Astrocyte (in vitro differentiated cells and primary cell): ENCODE results near the gene CD58. TPM values are rescaled to one million over a fixed set of nuclear protein-coding genes. Genes with fewer than 3 reads are reported as not detected.

Experiments used
- DNase-seq: peaks from one replicate; pipeline ENCODE4 v3.0.0-alpha.2; 2010; ENCODE audit warnings: low read depth
- FAIRE-seq: peaks from 2 replicates; lab custom pipeline; 2011; peaks lifted over from hg19 to GRCh38; lab: Jason Lieb, UNC
- H2AFZ ChIP-seq: 2 replicates; pipeline ENCODE4 v1.6.0; 2012; ENCODE audit warnings: low read depth, low read length, inconsistent platforms
- H3K27ac ChIP-seq: 2 replicates; pipeline ENCODE4 v1.5.1; 2011; ENCODE audit warnings: low read depth, low read length, inconsistent platforms
- H3K27me3 ChIP-seq: 2 replicates; pipeline ENCODE4 v1.6.0; 2011; ENCODE audit warnings: low read length, inconsistent platforms; ENCODE audit not compliant: insufficient read depth
- H3K36me3 ChIP-seq: 2 replicates; pipeline ENCODE4 v1.5.1; 2011; ENCODE audit warnings: low read length, inconsistent platforms; ENCODE audit not compliant: insufficient read depth
- H3K4me1 ChIP-seq: 2 replicates; pipeline ENCODE4 v1.5.1; 2011; ENCODE audit warnings: low read length, inconsistent platforms; ENCODE audit not compliant: insufficient read depth
- H3K4me2 ChIP-seq: 2 replicates; pipeline ENCODE4 v1.6.0; 2012; ENCODE audit warnings: low read length, inconsistent platforms
- H3K4me3 ChIP-seq: 2 replicates; pipeline ENCODE4 v1.5.1; 2011; ENCODE audit warnings: low read depth, mild to moderate bottlenecking, low read length, inconsistent platforms; ENCODE audit not compliant: insufficient read depth
- H3K79me2 ChIP-seq: 2 replicates; pipeline ENCODE4 v1.6.0; 2012; ENCODE audit warnings: mild to moderate bottlenecking, low read length, inconsistent platforms; ENCODE audit not compliant: insufficient read depth
- H3K9ac ChIP-seq: 2 replicates; pipeline ENCODE4 v1.6.0; 2012; ENCODE audit warnings: mild to moderate bottlenecking, low read length, inconsistent platforms
- H3K9me3 ChIP-seq: 2 replicates; pipeline ENCODE4 v1.5.1; 2012; ENCODE audit warnings: low read depth, mild to moderate bottlenecking, low read length, inconsistent platforms; ENCODE audit not compliant: insufficient read depth
- H4K20me1 ChIP-seq: 2 replicates; pipeline ENCODE4 v1.6.0; 2012; ENCODE audit warnings: low read length, inconsistent platforms; ENCODE audit not compliant: insufficient read depth
- H3K27ac Mint-ChIP-seq: one replicate; pipeline ENCODE4 v1.8.0; 2021; ENCODE audit warnings: mild to moderate bottlenecking, mixed read lengths; ENCODE audit not compliant: unreplicated experiment
- H3K27me3 Mint-ChIP-seq: one replicate; pipeline ENCODE4 v1.8.0; 2021; ENCODE audit warnings: low read depth, mixed read lengths; ENCODE audit not compliant: unreplicated experiment
- H3K36me3 Mint-ChIP-seq: one replicate; pipeline ENCODE4 v1.8.0; 2021; ENCODE audit warnings: low read depth, mixed read lengths; ENCODE audit not compliant: unreplicated experiment
- H3K4me1 Mint-ChIP-seq: one replicate; pipeline ENCODE4 v1.8.0; 2021; ENCODE audit warnings: low read depth, mixed read lengths; ENCODE audit not compliant: unreplicated experiment
- H3K4me3 Mint-ChIP-seq: one replicate; pipeline ENCODE4 v1.8.0; 2021; ENCODE audit warnings: mild to moderate bottlenecking, moderate library complexity, mixed read lengths; ENCODE audit not compliant: unreplicated experiment
- H3K9me3 Mint-ChIP-seq: one replicate; pipeline ENCODE4 v1.8.0; 2021; ENCODE audit warnings: mild to moderate bottlenecking, mixed read lengths; ENCODE audit not compliant: unreplicated experiment
- EZH2 ChIP-seq: IDR thresholded peaks from 2 replicates; pipeline ENCODE4 v1.6.1; 2012; ENCODE audit warnings: mild to moderate bottlenecking, low read length, inconsistent platforms; ENCODE audit not compliant: insufficient read depth
- total RNA-seq: library from RNA; stranded (reverse); gene quantifications from 2 replicates; pipeline ENCODE4 v1.2.1, GENCODE V29; 2021
- TF ChIP-seq, protein P1 (sequence below): IDR thresholded peaks from 2 replicates; pipeline ENCODE4 v1.5.1; 2011; ENCODE audit warnings: low read depth, mild to moderate bottlenecking, inconsistent platforms, low read length, moderate library complexity; ENCODE audit not compliant: insufficient read depth

CD58 gene
- total RNA-seq, 1 donor from 2014 or later, result 13.0 TPM

DNA sequence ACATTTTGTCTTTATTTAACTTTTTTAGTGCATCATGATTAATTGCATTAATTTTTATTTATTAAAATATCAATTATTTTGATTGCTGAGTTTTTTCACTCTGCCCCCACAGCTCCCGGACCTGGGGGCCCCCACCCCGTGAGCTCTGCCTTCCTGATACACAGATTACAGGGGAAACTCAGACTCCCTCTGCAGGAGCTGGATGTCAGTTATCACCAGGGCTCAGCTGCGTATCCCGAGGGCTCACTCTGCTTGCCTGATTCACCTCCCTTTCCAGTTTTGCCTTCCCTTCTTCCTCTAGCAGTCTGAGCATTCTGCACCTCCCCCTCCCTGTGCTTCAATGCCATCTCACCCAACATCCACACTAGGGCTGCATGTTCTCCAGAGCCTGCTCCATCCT, 99.6 kb downstream of the CD58 start:
- Histone ChIP-seq H3K27ac (no peak overlapping the region), H3K27me3 (no peaks in the 10 kb centered on the region), H3K9me3 (no peaks in the 10 kb centered on the region), H2AFZ (no peak overlapping the region), H3K4me2 (no peak overlapping the region), H3K4me3 (no peak overlapping the region), H3K36me3 (no peaks in the 10 kb centered on the region), H3K79me2 (no peaks in the 10 kb centered on the region), H3K4me1 (no peaks in the 10 kb centered on the region), H4K20me1 (no peaks in the 10 kb centered on the region), H3K9ac (no peak overlapping the region)
- no peaks in the 10 kb centered on the region for H3K9me3 Mint-ChIP-seq
- no peaks in the 10 kb centered on the region for H3K36me3 Mint-ChIP-seq
- H3K27me3 Mint-ChIP-seq, result no peaks in the 10 kb centered on the region
- FAIRE-seq, result no peak
- H3K4me3 Mint-ChIP-seq, result no peak overlapping the region
- DNase-seq, result no peak
- no peak overlapping the region for H3K27ac Mint-ChIP-seq
- H3K4me1 Mint-ChIP-seq, result peaks cover 7% of the 10 kb centered on the region
- TF ChIP-seq, protein P1, sequence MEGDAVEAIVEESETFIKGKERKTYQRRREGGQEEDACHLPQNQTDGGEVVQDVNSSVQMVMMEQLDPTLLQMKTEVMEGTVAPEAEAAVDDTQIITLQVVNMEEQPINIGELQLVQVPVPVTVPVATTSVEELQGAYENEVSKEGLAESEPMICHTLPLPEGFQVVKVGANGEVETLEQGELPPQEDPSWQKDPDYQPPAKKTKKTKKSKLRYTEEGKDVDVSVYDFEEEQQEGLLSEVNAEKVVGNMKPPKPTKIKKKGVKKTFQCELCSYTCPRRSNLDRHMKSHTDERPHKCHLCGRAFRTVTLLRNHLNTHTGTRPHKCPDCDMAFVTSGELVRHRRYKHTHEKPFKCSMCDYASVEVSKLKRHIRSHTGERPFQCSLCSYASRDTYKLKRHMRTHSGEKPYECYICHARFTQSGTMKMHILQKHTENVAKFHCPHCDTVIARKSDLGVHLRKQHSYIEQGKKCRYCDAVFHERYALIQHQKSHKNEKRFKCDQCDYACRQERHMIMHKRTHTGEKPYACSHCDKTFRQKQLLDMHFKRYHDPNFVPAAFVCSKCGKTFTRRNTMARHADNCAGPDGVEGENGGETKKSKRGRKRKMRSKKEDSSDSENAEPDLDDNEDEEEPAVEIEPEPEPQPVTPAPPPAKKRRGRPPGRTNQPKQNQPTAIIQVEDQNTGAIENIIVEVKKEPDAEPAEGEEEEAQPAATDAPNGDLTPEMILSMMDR, result no peak
- TF ChIP-seq EZH2, result no peak

DNA sequence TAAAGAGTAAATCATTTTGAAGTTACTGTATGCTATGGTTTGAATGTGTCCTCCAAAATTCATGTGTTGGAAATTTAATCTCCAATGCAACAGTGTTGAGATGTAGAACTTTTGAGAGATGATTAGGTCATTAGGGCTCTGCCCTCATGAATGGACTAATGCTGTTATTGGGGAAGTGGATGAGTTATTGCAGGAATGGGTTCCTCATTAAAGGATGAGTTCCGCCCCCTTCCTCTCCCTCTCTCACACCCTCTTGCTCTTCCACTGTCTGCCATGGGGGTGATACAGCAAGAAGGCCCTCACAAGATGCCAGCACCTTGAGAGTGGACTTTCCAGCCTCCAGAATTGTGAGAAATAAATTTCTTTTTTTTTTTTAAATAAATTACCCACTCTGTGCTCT, 100.2 kb downstream of the CD58 start:
- Histone ChIP-seq H3K4me1 (no peaks in the 10 kb centered on the region), H3K9me3 (no peaks in the 10 kb centered on the region), H3K27ac (no peak overlapping the region), H3K4me2 (no peak overlapping the region), H3K27me3 (peaks cover 2% of the 10 kb centered on the region), H3K36me3 (no peaks in the 10 kb centered on the region), H2AFZ (no peak overlapping the region), H3K4me3 (no peak overlapping the region), H4K20me1 (no peaks in the 10 kb centered on the region), H3K79me2 (no peaks in the 10 kb centered on the region), H3K9ac (no peak overlapping the region)
- H3K27ac Mint-ChIP-seq, result no peak overlapping the region
- peaks cover 7% of the 10 kb centered on the region for H3K4me1 Mint-ChIP-seq
- no peak for FAIRE-seq
- TF ChIP-seq EZH2, result no peak
- TF ChIP-seq, protein P1, result no peak
- H3K9me3 Mint-ChIP-seq, result no peaks in the 10 kb centered on the region
- H3K27me3 Mint-ChIP-seq, result no peaks in the 10 kb centered on the region
- no peak for DNase-seq
- H3K4me3 Mint-ChIP-seq, result no peak overlapping the region
- H3K36me3 Mint-ChIP-seq, result no peaks in the 10 kb centered on the region

DNA sequence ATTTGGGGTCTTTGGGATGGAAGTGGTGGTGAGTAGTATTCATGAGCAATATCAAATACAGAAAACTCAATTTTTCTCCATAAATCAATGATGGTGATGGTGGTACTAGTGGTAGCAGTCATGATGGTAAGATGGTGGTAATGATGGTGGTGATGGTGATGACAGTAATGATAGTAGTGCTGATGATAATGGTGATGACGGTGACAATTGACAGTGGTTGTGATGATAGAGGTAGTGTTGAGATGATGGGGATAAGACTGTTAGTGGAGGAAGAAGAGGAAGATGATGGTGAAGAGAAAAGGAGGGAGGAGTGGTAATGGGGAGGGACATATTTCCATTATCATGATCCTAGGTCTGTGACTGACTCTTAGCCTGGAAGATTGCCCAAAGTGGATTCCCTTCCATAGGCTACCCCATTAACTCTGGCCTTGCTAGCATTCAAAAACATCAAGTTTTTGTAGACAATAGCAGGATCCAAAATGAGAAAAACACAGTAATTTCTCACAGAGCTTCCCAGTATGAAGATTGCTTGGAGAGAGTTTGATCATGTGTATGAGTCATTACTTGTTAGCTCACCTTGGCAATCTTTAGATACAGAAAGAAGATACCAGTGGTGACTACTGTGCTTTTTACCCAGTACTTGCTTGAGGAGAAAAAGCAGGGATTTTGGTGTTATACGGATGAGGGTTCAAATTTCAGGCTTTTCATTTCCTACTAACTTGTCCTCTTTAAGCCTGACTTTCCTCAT, 103.8 kb downstream of the CD58 start:
- Histone ChIP-seq H3K4me1 (no peaks in the 10 kb centered on the region), H3K9me3 (no peaks in the 10 kb centered on the region), H3K27me3 (peaks cover 12% of the 10 kb centered on the region), H3K27ac (no peak overlapping the region), H3K79me2 (no peaks in the 10 kb centered on the region), H3K36me3 (no peaks in the 10 kb centered on the region), H3K4me2 (no peak overlapping the region), H3K9ac (no peak overlapping the region), H2AFZ (no peak overlapping the region), H4K20me1 (no peaks in the 10 kb centered on the region), H3K4me3 (no peak overlapping the region)
- no peak overlapping the region for H3K4me3 Mint-ChIP-seq
- H3K27ac Mint-ChIP-seq, result no peak overlapping the region
- no peak for DNase-seq
- H3K36me3 Mint-ChIP-seq, result no peaks in the 10 kb centered on the region
- H3K4me1 Mint-ChIP-seq, result peaks cover 3% of the 10 kb centered on the region
- peak; percentile 56 for FAIRE-seq
- no peaks in the 10 kb centered on the region for H3K9me3 Mint-ChIP-seq
- no peak for TF ChIP-seq EZH2
- TF ChIP-seq, protein P1, result no peak
- no peaks in the 10 kb centered on the region for H3K27me3 Mint-ChIP-seq
